Small intestine (tissue), 7 donors: ENCODE measurements around the gene TP53I11. TPM values are rescaled to one million over a fixed set of nuclear protein-coding genes. Genes with fewer than 3 reads are reported as not detected.

Experiments used
- DNase-seq, 2 donors: peaks; one replicate each; pipeline versions ENCODE4 v3.0.0 to v3.0.0-alpha.2; 2013
- FAIRE-seq: peaks from 2 replicates; lab custom pipeline; 2012; peaks lifted over from hg19 to GRCh38; lab: Jason Lieb, UNC
- H3K27ac ChIP-seq, 3 donors: one replicate each; pipeline ENCODE4 v1.5.1; 2013; ENCODE audit warnings: low read length in 2 of 3, mild to moderate bottlenecking in 2 of 3, control low read depth in 1 of 3, inconsistent platforms in 1 of 3, low read depth in 1 of 3, moderate library complexity in 1 of 3
- H3K27me3 ChIP-seq, 3 donors: one replicate each; pipeline ENCODE4 v1.6.1; 2013; ENCODE audit warnings: low read length in 3 of 3, inconsistent platforms in 1 of 3; ENCODE audit not compliant: control insufficient read depth in 3 of 3, insufficient read depth in 3 of 3
- H3K36me3 ChIP-seq, 3 donors: one replicate each; pipeline ENCODE4 v1.6.1; 2013; ENCODE audit warnings: low read length in 3 of 3, inconsistent platforms in 1 of 3, low read depth in 1 of 3, mild to moderate bottlenecking in 1 of 3, moderate library complexity in 1 of 3; ENCODE audit not compliant: control insufficient read depth in 3 of 3, insufficient read depth in 2 of 3
- H3K4me1 ChIP-seq, 3 donors: one replicate each; pipeline ENCODE4 v1.6.1; 2013; ENCODE audit warnings: low read length in 2 of 3, inconsistent platforms in 1 of 3, low read depth in 1 of 3, mild to moderate bottlenecking in 1 of 3, moderate library complexity in 1 of 3; ENCODE audit not compliant: control insufficient read depth in 3 of 3, insufficient read depth in 2 of 3
- H3K4me3 ChIP-seq, 3 donors: one replicate each; pipeline ENCODE4 v1.5.1; 2013; ENCODE audit warnings: low read length in 3 of 3, control low read depth in 1 of 3, inconsistent platforms in 1 of 3, low read depth in 1 of 3, mild to moderate bottlenecking in 1 of 3, moderate library complexity in 1 of 3
- H3K9me3 ChIP-seq, 2 donors: one replicate each; pipeline ENCODE4 v1.6.1; 2013; ENCODE audit warnings: low read depth in 1 of 2, low read length in 1 of 2; ENCODE audit not compliant: control insufficient read depth in 2 of 2, insufficient read depth in 1 of 2
- WGBS, 3 donors: extraction: QIAGEN DNeasy Blood & Tissue Kit; methylation state at CpG; one replicate each; pipeline ENCODE4 v1.1.7; 2013; 5-methylcytosine and 5-hydroxymethylcytosine counted together
- polyA plus RNA-seq, 4 donors: library from polyadenylated mRNA; stranded (reverse) in 3 of 4; unstranded in 1 of 4; fragments of 200-250 nt in 3 of 4; fragments of 120-200 nt in 1 of 4; gene quantifications; one replicate each; pipeline versions ENCODE4 v1.2.1 to v1.2.3, GENCODE V29; 2013
- donor health status: healthy with polysubstance abuse.
- donor health status: control.
- donor health status: control.
- donor health status: Bipolar disorder and iron deficiency.
- donor health status: healthy.

TP53I11 gene
- polyA plus RNA-seq, 4 donors = 6.8 to 105 (median 36.7) TPM

GRCh38 chr11:44927174-44927661 lies 23.5 kb downstream of the TP53I11 start:
- 10 to 20% (median 17%) methylated on average over 16 of the region's 16 CpGs for WGBS, 3 donors
- peak; percentile 76 to 79 for DNase-seq
- H3K36me3 ChIP-seq = peaks cover 0 to 66% (median 0%) of the 10 kb centered on the region in 3 donors
- no peak overlapping the region for H3K27ac ChIP-seq
- H3K4me3 ChIP-seq = no peak overlapping the region
- no peaks in the 10 kb centered on the region for H3K9me3 ChIP-seq
- H3K4me1 ChIP-seq = no peaks in the 10 kb centered on the region
- H3K27me3 ChIP-seq = no peaks in the 10 kb centered on the region
- FAIRE-seq = no peak

DNA sequence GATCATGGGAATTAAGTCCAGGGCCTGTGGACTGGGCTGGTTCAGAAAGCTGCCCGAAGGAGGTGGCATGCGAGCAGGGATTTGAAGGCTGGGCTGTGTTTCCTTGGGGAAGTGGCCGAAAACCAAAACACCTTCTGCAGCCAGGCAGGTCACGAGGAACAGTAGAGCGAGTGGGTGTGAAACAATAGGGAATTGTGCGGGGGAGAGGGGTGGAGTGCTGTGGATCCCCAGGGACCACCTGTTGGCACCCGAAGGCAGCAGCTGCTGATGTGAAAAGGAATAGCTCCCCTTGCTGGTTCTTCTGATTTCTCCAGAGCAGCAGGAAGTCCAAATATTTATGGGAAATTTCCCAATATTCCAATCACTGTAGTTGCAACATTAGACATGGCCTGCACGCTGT lies 24.6 kb downstream of the TP53I11 start:
- no peaks in the 10 kb centered on the region for H3K27me3 ChIP-seq
- H3K27ac ChIP-seq = no peak overlapping the region
- DNase-seq (no peak), FAIRE-seq (no peak)
- peaks cover 0 to 73% (median 0%) of the 10 kb centered on the region in 3 donors for H3K36me3 ChIP-seq
- 70 to 84% (median 79%) methylated on average over 8 of the region's 8 CpGs for WGBS, 3 donors
- H3K4me3 ChIP-seq = no peak overlapping the region
- no peaks in the 10 kb centered on the region for H3K4me1 ChIP-seq
- H3K9me3 ChIP-seq = no peaks in the 10 kb centered on the region

DNA sequence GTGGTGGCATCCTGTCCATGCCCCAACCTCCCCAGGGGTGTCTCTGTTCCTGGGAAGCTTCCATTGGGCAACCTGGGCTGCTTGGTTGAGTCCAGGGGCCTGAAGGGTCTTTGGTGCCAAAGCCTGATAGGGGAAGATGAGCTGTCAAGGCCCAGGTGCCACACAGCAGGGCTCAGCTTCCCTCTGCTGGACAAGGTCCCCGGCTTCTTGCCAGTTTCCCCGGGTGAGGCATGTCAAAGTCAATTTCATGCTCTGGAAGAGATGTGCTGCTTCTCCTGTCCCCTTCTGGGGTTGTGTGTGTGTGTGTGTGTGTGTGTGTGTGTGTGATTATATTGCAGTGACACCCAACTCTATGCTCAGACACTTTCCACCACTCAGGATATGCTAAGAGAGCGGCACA lies 26.9 kb downstream of the TP53I11 start:
- Histone ChIP-seq H3K27ac (no peak overlapping the region), H3K27me3 (no peaks in the 10 kb centered on the region), H3K4me1 (no peaks in the 10 kb centered on the region), H3K36me3 (peaks cover 0 to 73% (median 0%) of the 10 kb centered on the region in 3 donors), H3K9me3 (no peaks in the 10 kb centered on the region), H3K4me3 (no peak overlapping the region)
- DNase-seq (no peak), FAIRE-seq (no peak)
- WGBS, 3 donors = 78 to 89% (median 80%) methylated on average over 3 of the region's 3 CpGs

DNA sequence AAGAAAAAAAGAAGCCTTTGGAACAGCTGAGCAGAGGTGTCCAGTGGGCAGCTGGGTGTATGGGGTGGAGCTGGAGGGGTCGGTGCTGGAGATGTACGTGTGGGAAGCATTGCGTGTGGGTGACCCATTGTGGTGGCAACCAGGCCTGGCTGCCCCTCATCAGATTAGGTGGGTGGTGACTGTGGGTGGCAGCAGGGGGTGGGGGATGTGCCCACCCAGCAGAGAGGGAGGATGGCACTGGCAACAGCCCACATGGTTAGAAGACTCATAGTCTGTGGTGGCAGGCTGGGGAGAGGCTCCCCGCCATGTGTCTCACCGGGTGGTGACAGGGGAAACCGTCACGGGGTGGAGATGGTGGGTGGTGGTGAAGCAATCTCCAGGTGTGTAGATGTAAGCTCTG lies 27.6 kb downstream of the TP53I11 start:
- 72 to 77% (median 73%) methylated on average over 7 of the region's 7 CpGs for WGBS, 3 donors
- no peak for DNase-seq
- H3K4me1 ChIP-seq = no peaks in the 10 kb centered on the region
- H3K27ac ChIP-seq = no peak overlapping the region
- H3K9me3 ChIP-seq = no peaks in the 10 kb centered on the region
- H3K4me3 ChIP-seq = no peak overlapping the region
- H3K36me3 ChIP-seq = peaks cover 0 to 74% (median 0%) of the 10 kb centered on the region in 3 donors
- FAIRE-seq = no peak
- H3K27me3 ChIP-seq = no peaks in the 10 kb centered on the region

DNA sequence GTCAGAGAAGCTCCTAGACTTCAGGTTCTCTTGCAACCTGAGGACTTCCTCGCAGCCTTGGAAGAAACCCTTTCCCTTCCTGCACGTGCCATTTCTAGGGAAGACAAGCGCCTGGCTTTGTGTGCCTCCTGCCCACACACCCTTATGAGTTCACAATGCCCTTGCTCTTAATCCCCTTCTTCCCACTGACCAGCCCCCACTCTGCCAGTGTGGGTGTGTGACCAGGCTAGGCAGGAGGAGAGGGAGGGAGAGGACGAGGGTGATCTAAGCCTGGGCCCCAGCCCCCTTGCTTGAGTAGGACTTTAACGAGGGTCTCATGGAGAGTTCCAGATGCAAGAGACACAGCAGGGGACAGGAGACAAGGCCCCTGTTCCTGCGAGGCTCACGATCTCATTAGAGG lies 30.2 kb downstream of the TP53I11 start:
- H3K4me1 ChIP-seq = peaks cover 0 to 2% (median 0%) of the 10 kb centered on the region in 3 donors
- no peak overlapping the region for H3K27ac ChIP-seq
- H3K9me3 ChIP-seq = no peaks in the 10 kb centered on the region
- WGBS, 3 donors = 80 to 83% (median 81%) methylated on average over 7 of the region's 7 CpGs
- no peaks in the 10 kb centered on the region for H3K27me3 ChIP-seq
- H3K4me3 ChIP-seq = no peak overlapping the region
- FAIRE-seq (no peak), DNase-seq (no peak)
- peaks cover 0 to 80% (median 0%) of the 10 kb centered on the region in 3 donors for H3K36me3 ChIP-seq

- peaks cover 0 to 8% (median 2%) of the 10 kb centered on the region in 3 donors for H3K4me1 ChIP-seq
- H3K27ac ChIP-seq = no peak overlapping the region
- H3K9me3 ChIP-seq = no peaks in the 10 kb centered on the region
- peaks cover 0 to 84% (median 0%) of the 10 kb centered on the region in 3 donors for H3K36me3 ChIP-seq
- 91 to 97% (median 93%) methylated on average over 4 of the region's 4 CpGs for WGBS, 3 donors
- no peak overlapping the region for H3K4me3 ChIP-seq
- no peaks in the 10 kb centered on the region for H3K27me3 ChIP-seq
- no peak for DNase-seq
- FAIRE-seq = no peak
These were observed 32.9 kb downstream of the TP53I11 start for GRCh38 chr11:44917741-44918140.

GRCh38 chr11:44916801-44917385 lies 33.8 kb downstream of the TP53I11 start:
- H3K9me3 ChIP-seq = no peaks in the 10 kb centered on the region
- H3K27me3 ChIP-seq = no peaks in the 10 kb centered on the region
- peaks cover 0 to 8% (median 2%) of the 10 kb centered on the region in 3 donors for H3K4me1 ChIP-seq
- peak in 1 of 2 donors; percentile 47 for DNase-seq
- WGBS, 3 donors = 60 to 73% (median 71%) methylated on average over 10 of the region's 10 CpGs
- no peak overlapping the region for H3K4me3 ChIP-seq
- H3K27ac ChIP-seq = no peak overlapping the region
- H3K36me3 ChIP-seq = peaks cover 0 to 81% (median 0%) of the 10 kb centered on the region in 3 donors
- no peak for FAIRE-seq

GRCh38 chr11:44916331-44916730 lies 34.4 kb downstream of the TP53I11 start:
- FAIRE-seq = no peak
- Histone ChIP-seq H3K27me3 (no peaks in the 10 kb centered on the region), H3K4me1 (peaks cover 0 to 11% (median 2%) of the 10 kb centered on the region in 3 donors), H3K9me3 (no peaks in the 10 kb centered on the region), H3K4me3 (no peak overlapping the region), H3K27ac (no peak overlapping the region), H3K36me3 (peaks cover 0 to 76% (median 0%) of the 10 kb centered on the region in 3 donors)
- WGBS, 3 donors = 54 to 69% (median 67%) methylated on average over 8 of the region's 8 CpGs
- no peak for DNase-seq
